ENCODE data around the gene PRM2.

PRM2 gene

GRCh38 chr16:11248133-11248532 lies 28.1 kb downstream of the PRM2 start:
- no peak for DNase-seq (ENCODE audit: low read depth)

- DNase-seq (ENCODE audit: low read depth), result no peak
Observed at GRCh38 chr16:11245988-11246387, 30.3 kb downstream of the PRM2 start.

- no peak for DNase-seq (ENCODE audit: low read depth)
Observed at GRCh38 chr16:11245222-11245737, 31.0 kb downstream of the PRM2 start.

GRCh38 chr16:11242658-11243057 lies 33.6 kb downstream of the PRM2 start:
- no peak for DNase-seq (ENCODE audit: low read depth)

GRCh38 chr16:11241480-11242204 lies 34.6 kb downstream of the PRM2 start:
- DNase-seq (ENCODE audit: low read depth), result no peak

GRCh38 chr16:11240636-11241473 lies 35.4 kb downstream of the PRM2 start:
- no peak for DNase-seq (ENCODE audit: low read depth)

GRCh38 chr16:11239644-11240632 lies 36.3 kb downstream of the PRM2 start:
- DNase-seq (ENCODE audit: low read depth), result no peak

- DNase-seq (ENCODE audit: low read depth), result no peak
Observed at GRCh38 chr16:11238272-11239202, 37.7 kb downstream of the PRM2 start.

- DNase-seq (ENCODE audit: low read depth), result no peak
Observed at GRCh38 chr16:11236461-11237254, 39.6 kb downstream of the PRM2 start.

- DNase-seq (ENCODE audit: low read depth), result no peak
Observed at GRCh38 chr16:11235703-11235991, 40.6 kb downstream of the PRM2 start.

GRCh38 chr16:11234884-11235702 lies 41.2 kb downstream of the PRM2 start:
- no peak for DNase-seq (ENCODE audit: low read depth)

GRCh38 chr16:11233727-11234376 lies 42.4 kb downstream of the PRM2 start:
- DNase-seq (ENCODE audit: low read depth), result peak; percentile 64

GRCh38 chr16:11232852-11233726 lies 43.2 kb downstream of the PRM2 start:
- DNase-seq (ENCODE audit: low read depth), result peak; percentile 86

GRCh38 chr16:11232302-11232851 lies 43.9 kb downstream of the PRM2 start:
- DNase-seq (ENCODE audit: low read depth), result no peak

GRCh38 chr16:11231367-11231970 lies 44.8 kb downstream of the PRM2 start:
- DNase-seq (ENCODE audit: low read depth), result no peak

- DNase-seq (ENCODE audit: low read depth), result no peak
Observed at GRCh38 chr16:11229906-11230305, 46.4 kb downstream of the PRM2 start.

GRCh38 chr16:11229432-11229831 lies 46.8 kb downstream of the PRM2 start:
- no peak for DNase-seq (ENCODE audit: low read depth)
